Endothelial cell (in vitro differentiated cells): Measurements from ENCODE around the gene ARHGAP24. TPM values are rescaled to one million over a fixed set of nuclear protein-coding genes. Genes with fewer than 3 reads are reported as not detected.

ENCODE experiments used
- DNase-seq: peaks from one replicate; pipeline ENCODE4 v3.0.0; 2021; ENCODE audit warnings: low spot score
- H3K27ac Mint-ChIP-seq: one replicate; pipeline ENCODE4 v1.8.0; 2021; ENCODE audit warnings: mixed read lengths, inconsistent platforms; ENCODE audit not compliant: unreplicated experiment
- H3K27me3 Mint-ChIP-seq: one replicate; pipeline ENCODE4 v1.8.0; 2021; ENCODE audit warnings: mild to moderate bottlenecking, moderate library complexity, mixed read lengths, inconsistent platforms; ENCODE audit not compliant: unreplicated experiment
- H3K36me3 Mint-ChIP-seq: one replicate; pipeline ENCODE4 v1.8.0; 2021; ENCODE audit warnings: mild to moderate bottlenecking, low read depth, mixed read lengths, inconsistent platforms; ENCODE audit not compliant: unreplicated experiment
- H3K4me1 Mint-ChIP-seq: one replicate; pipeline ENCODE4 v1.8.0; 2021; ENCODE audit warnings: mild to moderate bottlenecking, mixed read lengths, inconsistent platforms; ENCODE audit not compliant: unreplicated experiment
- H3K4me3 Mint-ChIP-seq: one replicate; pipeline ENCODE4 v1.8.0; 2021; ENCODE audit warnings: mild to moderate bottlenecking, mixed read lengths, inconsistent platforms; ENCODE audit not compliant: unreplicated experiment
- H3K9me3 Mint-ChIP-seq: one replicate; pipeline ENCODE4 v1.8.0; 2021; ENCODE audit warnings: mixed read lengths, inconsistent platforms; ENCODE audit not compliant: unreplicated experiment
- total RNA-seq: library from RNA; stranded (reverse); fragmentation: NEBNext Ultra II Directional; extraction: Animal tissue kit (Norgen Biotek cat#: 25700); gene quantifications from one replicate; pipeline ENCODE4 v1.2.1, GENCODE V29; 2021; ENCODE audit not compliant: unreplicated experiment
- TF ChIP-seq, protein P1 (sequence below): fragments of 200-600 bp; sonication (generic); IDR thresholded peaks from one replicate; pipeline ENCODE4 v1.5.0; 2021; ENCODE audit warnings: antibody characterized with exemption; ENCODE audit not compliant: unreplicated experiment

The ARHGAP24 gene
- total RNA-seq, 1 donor from 2014 or later: 5.0 TPM

DNA sequence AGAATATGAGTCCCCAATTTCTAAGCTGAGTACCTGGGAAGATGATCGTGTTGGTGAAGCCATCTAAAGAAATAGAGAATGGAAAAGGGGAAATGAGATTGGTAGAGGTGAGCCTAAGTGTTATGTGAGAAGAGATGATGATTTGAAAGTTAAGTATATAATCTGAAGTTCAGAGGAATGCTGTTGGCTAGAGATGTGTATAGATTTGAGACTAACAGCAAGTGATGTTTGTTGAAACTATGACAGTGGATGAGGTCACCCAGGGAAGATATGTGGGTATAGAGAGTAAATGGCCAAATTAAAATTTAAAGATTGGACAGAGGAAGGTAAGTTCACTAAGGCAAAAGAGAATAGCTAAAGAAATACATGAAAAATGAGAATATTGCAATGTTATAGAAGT lies 560.7 kb downstream of the ARHGAP24 start:
- no peak overlapping the region for H3K27ac Mint-ChIP-seq
- no peak for DNase-seq
- TF ChIP-seq, protein P1, sequence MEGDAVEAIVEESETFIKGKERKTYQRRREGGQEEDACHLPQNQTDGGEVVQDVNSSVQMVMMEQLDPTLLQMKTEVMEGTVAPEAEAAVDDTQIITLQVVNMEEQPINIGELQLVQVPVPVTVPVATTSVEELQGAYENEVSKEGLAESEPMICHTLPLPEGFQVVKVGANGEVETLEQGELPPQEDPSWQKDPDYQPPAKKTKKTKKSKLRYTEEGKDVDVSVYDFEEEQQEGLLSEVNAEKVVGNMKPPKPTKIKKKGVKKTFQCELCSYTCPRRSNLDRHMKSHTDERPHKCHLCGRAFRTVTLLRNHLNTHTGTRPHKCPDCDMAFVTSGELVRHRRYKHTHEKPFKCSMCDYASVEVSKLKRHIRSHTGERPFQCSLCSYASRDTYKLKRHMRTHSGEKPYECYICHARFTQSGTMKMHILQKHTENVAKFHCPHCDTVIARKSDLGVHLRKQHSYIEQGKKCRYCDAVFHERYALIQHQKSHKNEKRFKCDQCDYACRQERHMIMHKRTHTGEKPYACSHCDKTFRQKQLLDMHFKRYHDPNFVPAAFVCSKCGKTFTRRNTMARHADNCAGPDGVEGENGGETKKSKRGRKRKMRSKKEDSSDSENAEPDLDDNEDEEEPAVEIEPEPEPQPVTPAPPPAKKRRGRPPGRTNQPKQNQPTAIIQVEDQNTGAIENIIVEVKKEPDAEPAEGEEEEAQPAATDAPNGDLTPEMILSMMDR: no peak

GRCh38 chr4:86036736-86037135 lies 561.8 kb downstream of the ARHGAP24 start:
- no peak for DNase-seq
- Mint-ChIP-seq H3K4me1 (peaks cover 12% of the 10 kb centered on the region), H3K9me3 (no peaks in the 10 kb centered on the region), H3K36me3 (no peaks in the 10 kb centered on the region), H3K27me3 (peaks cover 2% of the 10 kb centered on the region), H3K4me3 (no peak overlapping the region), H3K27ac (no peak overlapping the region)
- TF ChIP-seq, protein P1: no peak

More for the DNA sequence above, 560.7 kb downstream of the ARHGAP24 start:
- peaks cover 2% of the 10 kb centered on the region for H3K27me3 Mint-ChIP-seq
- no peaks in the 10 kb centered on the region for H3K36me3 Mint-ChIP-seq
- H3K4me3 Mint-ChIP-seq: no peak overlapping the region
- H3K9me3 Mint-ChIP-seq: no peaks in the 10 kb centered on the region
- H3K4me1 Mint-ChIP-seq: peaks cover 12% of the 10 kb centered on the region

- Mint-ChIP-seq H3K9me3 (no peaks in the 10 kb centered on the region), H3K4me1 (peaks cover 12% of the 10 kb centered on the region), H3K36me3 (no peaks in the 10 kb centered on the region), H3K4me3 (no peak overlapping the region), H3K27me3 (peaks cover 2% of the 10 kb centered on the region), H3K27ac (no peak overlapping the region)
- no peak for DNase-seq
- TF ChIP-seq, protein P1: no peak
Observed at GRCh38 chr4:86038037-86038436, 563.1 kb downstream of the ARHGAP24 start.

DNA sequence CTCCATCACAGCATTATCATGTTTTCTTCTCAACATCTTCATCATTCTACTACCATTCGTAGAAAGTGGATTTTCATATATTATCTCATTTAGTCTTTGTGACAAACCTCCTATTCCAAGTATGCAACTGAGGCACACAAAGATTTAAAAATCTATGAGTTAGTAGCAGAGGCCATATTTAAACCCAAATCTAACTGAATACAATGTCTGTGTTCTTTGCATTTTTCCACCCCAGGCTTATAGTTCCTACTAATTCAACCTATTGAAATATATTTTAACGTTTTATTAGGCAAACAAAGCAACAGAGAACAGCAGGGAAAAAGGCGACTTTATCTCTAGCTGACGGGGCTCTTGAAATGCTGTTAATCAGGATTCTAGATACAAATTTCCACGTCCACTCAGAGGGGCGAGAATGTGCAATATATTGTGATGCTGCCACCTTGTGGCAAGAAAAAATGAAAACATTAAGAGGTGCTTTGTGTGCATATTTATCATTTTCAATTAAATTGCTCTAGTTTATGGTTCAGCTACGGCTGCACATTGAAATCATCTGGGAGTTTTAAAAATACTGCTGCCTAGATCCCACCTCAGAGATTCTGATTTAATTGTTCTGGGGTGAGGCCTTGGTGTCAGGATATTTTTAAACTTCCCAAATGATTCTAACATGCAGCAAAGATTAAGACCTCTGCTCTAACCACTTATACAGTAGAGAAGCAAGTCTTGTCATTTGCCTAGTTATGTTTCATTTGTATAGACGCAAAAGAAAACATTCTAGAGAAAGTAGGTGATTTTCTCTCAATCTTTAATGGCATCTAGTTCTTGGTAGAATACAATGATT lies 569.0 kb downstream of the ARHGAP24 start:
- TF ChIP-seq, protein P1: peak; percentile 91
- no peak overlapping the region for H3K4me3 Mint-ChIP-seq
- H3K27ac Mint-ChIP-seq: no peak overlapping the region
- H3K4me1 Mint-ChIP-seq: peaks cover 5% of the 10 kb centered on the region
- no peaks in the 10 kb centered on the region for H3K27me3 Mint-ChIP-seq
- no peaks in the 10 kb centered on the region for H3K36me3 Mint-ChIP-seq
- peak; percentile 44 for DNase-seq
- H3K9me3 Mint-ChIP-seq: no peaks in the 10 kb centered on the region

DNA sequence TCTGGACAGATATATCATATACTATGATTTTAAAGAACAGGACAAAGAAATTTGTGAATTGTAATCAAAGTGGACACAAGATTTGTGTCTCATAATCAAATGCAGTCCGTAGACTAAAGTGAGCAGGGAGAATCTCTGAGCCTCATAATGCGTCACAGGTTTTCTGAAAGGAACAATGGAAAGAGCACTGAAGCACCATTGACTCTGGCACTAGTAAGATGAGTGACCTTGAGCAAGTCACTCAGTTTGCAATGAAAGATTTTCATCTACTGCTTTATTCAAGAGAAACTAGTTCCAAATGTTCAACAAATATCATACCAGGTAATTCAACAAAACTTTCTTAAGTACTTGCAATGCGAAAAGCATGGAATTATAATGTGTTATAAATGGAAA lies 569.6 kb downstream of the ARHGAP24 start:
- TF ChIP-seq, protein P1: no peak
- Mint-ChIP-seq H3K9me3 (no peaks in the 10 kb centered on the region), H3K4me3 (no peak overlapping the region), H3K27me3 (no peaks in the 10 kb centered on the region), H3K27ac (no peak overlapping the region), H3K4me1 (peaks cover 5% of the 10 kb centered on the region), H3K36me3 (no peaks in the 10 kb centered on the region)
- DNase-seq: no peak
